ENCODE results near the gene TMEM200A.

Gene TMEM200A

GRCh38 chr6:130379223-130379622, 13.4 kb downstream of the TMEM200A start:
- no peak for DNase-seq

- no peak for DNase-seq
These were observed 15.2 kb downstream of the TMEM200A start for GRCh38 chr6:130381012-130381411.

GRCh38 chr6:130381459-130382380, 15.9 kb downstream of the TMEM200A start:
- no peak for DNase-seq

- DNase-seq, result no peak
These were observed 17.2 kb downstream of the TMEM200A start for GRCh38 chr6:130382872-130383490.

- DNase-seq, result no peak
These were observed 19.4 kb downstream of the TMEM200A start for GRCh38 chr6:130385064-130385695.

GRCh38 chr6:130389142-130389541, 23.3 kb downstream of the TMEM200A start:
- no peak for DNase-seq

- DNase-seq, result no peak
These were observed 25.1 kb downstream of the TMEM200A start for GRCh38 chr6:130390890-130391289.

- DNase-seq, result no peak
These were observed 27.5 kb downstream of the TMEM200A start for GRCh38 chr6:130393306-130393705.

- no peak for DNase-seq
These were observed 28.4 kb downstream of the TMEM200A start for GRCh38 chr6:130394246-130394645.

GRCh38 chr6:130395164-130395563, 29.3 kb downstream of the TMEM200A start:
- DNase-seq, result no peak

- no peak for DNase-seq
These were observed 30.9 kb downstream of the TMEM200A start for GRCh38 chr6:130396722-130397121.

- DNase-seq, result no peak
These were observed 39.7 kb downstream of the TMEM200A start for GRCh38 chr6:130405549-130405948.

- no peak for DNase-seq
These were observed 41.2 kb downstream of the TMEM200A start for GRCh38 chr6:130407032-130407431.

GRCh38 chr6:130409418-130410100, 43.7 kb downstream of the TMEM200A start:
- DNase-seq, result no peak

- DNase-seq, result no peak
These were observed 45.7 kb downstream of the TMEM200A start for GRCh38 chr6:130411481-130411880.

GRCh38 chr6:130412556-130413290, 46.9 kb downstream of the TMEM200A start:
- no peak for DNase-seq

GRCh38 chr6:130417951-130418350, 52.1 kb downstream of the TMEM200A start:
- DNase-seq, result no peak

GRCh38 chr6:130420911-130421310, 55.1 kb downstream of the TMEM200A start:
- no peak for DNase-seq

- DNase-seq, result no peak
These were observed 55.8 kb downstream of the TMEM200A start for GRCh38 chr6:130421585-130421984.

- no peak for DNase-seq
These were observed 57.2 kb downstream of the TMEM200A start for GRCh38 chr6:130423044-130423443.

GRCh38 chr6:130424710-130425109, 58.9 kb downstream of the TMEM200A start:
- no peak for DNase-seq

GRCh38 chr6:130425537-130425936, 59.7 kb downstream of the TMEM200A start:
- no peak for DNase-seq

Data from right forelimb (tissue), 1 donor.